SK-N-SH treated with all-trans-retinoic acid at 6 μM for 48 hours (cell line): ENCODE data around the gene NBR1.

Source experiments
- ATAC-seq: fragments of 200-7000 bp; cut with Tn5 transposase; 3 replicates; pipeline ENCODE4 v1.9.1; 2020; ENCODE audit warnings: mild to moderate bottlenecking, moderate library complexity
- ARNTL ChIP-seq: fragments of 450-650 bp; formaldehyde crosslinking; IDR thresholded peaks from 2 replicates; pipeline ENCODE4 v1.5.0; 2020; ENCODE audit warnings: low read depth, mild to moderate bottlenecking, moderate library complexity, borderline replicate concordance
- BACH2 ChIP-seq: fragments of 250-450 bp; sonication (Bioruptor Pico); IDR thresholded peaks from 2 replicates; pipeline ENCODE4 v1.9.0; 2021; ENCODE audit warnings: mild to moderate bottlenecking, borderline replicate concordance
- CSDC2 ChIP-seq: fragments of 250-450 bp; sonication (Bioruptor Pico); IDR thresholded peaks from 2 replicates; pipeline ENCODE4 v1.5.0; 2020; ENCODE audit warnings: mild to moderate bottlenecking, moderate library complexity
- GLIS3 ChIP-seq: fragments of 250-450 bp; sonication (Bioruptor Pico); IDR thresholded peaks from 2 replicates; pipeline ENCODE4 v1.5.0; 2020; ENCODE audit warnings: mild to moderate bottlenecking, moderate library complexity
- ISL1 ChIP-seq: fragments of 250-450 bp; sonication (Bioruptor Pico); IDR thresholded peaks from 2 replicates; pipeline ENCODE4 v2.1.2; 2022; ENCODE audit warnings: mild to moderate bottlenecking, moderate library complexity
- OSR1 ChIP-seq: fragments of 250-450 bp; sonication (Bioruptor Pico); IDR thresholded peaks from 2 replicates; pipeline ENCODE4 v1.8.0; 2022; ENCODE audit warnings: moderate library complexity, mild to moderate bottlenecking, inconsistent platforms
- PPARA ChIP-seq: fragments of 250-450 bp; sonication (Bioruptor Pico); IDR thresholded peaks from 2 replicates; pipeline ENCODE4 v1.5.0; 2020; ENCODE audit warnings: mild to moderate bottlenecking, borderline replicate concordance
- RARB ChIP-seq: fragments of 250-450 bp; sonication (Bioruptor Pico); IDR thresholded peaks from 2 replicates; pipeline ENCODE4 v1.8.0; 2021; ENCODE audit warnings: mild to moderate bottlenecking, moderate library complexity
- SNAI2 ChIP-seq: fragments of 250-450 bp; sonication (Bioruptor Pico); IDR thresholded peaks from 2 replicates; pipeline ENCODE4 v1.5.0; 2020; ENCODE audit warnings: mild to moderate bottlenecking, moderate library complexity
- TCF4 ChIP-seq: fragments of 250-450 bp; sonication (Bioruptor Pico); IDR thresholded peaks from 2 replicates; pipeline ENCODE4 v1.8.0; 2021; ENCODE audit warnings: mild to moderate bottlenecking, moderate library complexity, borderline replicate concordance
- TOX ChIP-seq: fragments of 250-450 bp; sonication (Bioruptor Pico); IDR thresholded peaks from 2 replicates; pipeline ENCODE4 v1.8.0; 2021; ENCODE audit warnings: mild to moderate bottlenecking, moderate library complexity, borderline replicate concordance
- TSHZ2 ChIP-seq: fragments of 250-450 bp; sonication (Bioruptor Pico); IDR thresholded peaks from 2 replicates; pipeline ENCODE4 v1.5.0; 2020; ENCODE audit warnings: mild to moderate bottlenecking, moderate library complexity
- ZC3H10 ChIP-seq: fragments of 250-450 bp; sonication (Bioruptor Pico); IDR thresholded peaks from 2 replicates; pipeline ENCODE4 v1.5.1; 2021; ENCODE audit warnings: mild to moderate bottlenecking, moderate library complexity
- ZFP3 ChIP-seq: fragments of 250-450 bp; sonication (Bioruptor Pico); IDR thresholded peaks from 2 replicates; pipeline ENCODE4 v1.5.0; 2020; ENCODE audit warnings: mild to moderate bottlenecking, moderate library complexity
- ZFP30 ChIP-seq: fragments of 450-650 bp; formaldehyde crosslinking; IDR thresholded peaks from 2 replicates; pipeline ENCODE4 v1.5.0; 2022; ENCODE audit warnings: mild to moderate bottlenecking, moderate library complexity
- ZNF565 ChIP-seq: fragments of 450-650 bp; formaldehyde crosslinking; conservative IDR thresholded peaks from 2 replicates; pipeline ENCODE4 v1.5.0; 2020; ENCODE audit warnings: low read depth, mild to moderate bottlenecking, moderate library complexity
- ZNF70 ChIP-seq: fragments of 450-650 bp; formaldehyde crosslinking; IDR thresholded peaks from 2 replicates; pipeline ENCODE4 v1.5.0; 2020; ENCODE audit warnings: mild to moderate bottlenecking, moderate library complexity
- ZNF8 ChIP-seq: fragments of 450-650 bp; formaldehyde crosslinking; IDR thresholded peaks from 2 replicates; pipeline ENCODE4 v1.5.0; 2020; ENCODE audit warnings: mild to moderate bottlenecking, moderate library complexity
- TF ChIP-seq, protein P1 (sequence below): fragments of 250-450 bp; sonication (Bioruptor Pico); IDR thresholded peaks from 2 replicates; pipeline ENCODE4 v1.8.0; 2020; ENCODE audit warnings: mild to moderate bottlenecking, moderate library complexity, borderline replicate concordance
- TF ChIP-seq, protein P2 (sequence below): fragments of 250-450 bp; sonication (Bioruptor Pico); IDR thresholded peaks from 2 replicates; pipeline ENCODE4 v1.5.1; 2020; ENCODE audit warnings: low read depth, mild to moderate bottlenecking, moderate library complexity

NBR1 gene

GRCh38 chr17:43212641-43213490, 41.9 kb downstream of the NBR1 start:
- no peak for TF ChIP-seq ISL1 (CRISPR knock-in tag)
- ATAC-seq = no peak

- no peak for ATAC-seq
- TF ChIP-seq RARB (CRISPR knock-in tag) (no peak), CSDC2 (CRISPR knock-in tag) (no peak), TSHZ2 (CRISPR knock-in tag) (no peak), BACH2 (no peak), PPARA (CRISPR knock-in tag) (no peak), ARNTL (CRISPR knock-in tag) (no peak), TCF4 (CRISPR knock-in tag) (no peak), GLIS3 (CRISPR knock-in tag) (no peak), ZC3H10 (no peak), ZNF565 (CRISPR knock-in tag) (no peak)
- TF ChIP-seq, protein P1, sequence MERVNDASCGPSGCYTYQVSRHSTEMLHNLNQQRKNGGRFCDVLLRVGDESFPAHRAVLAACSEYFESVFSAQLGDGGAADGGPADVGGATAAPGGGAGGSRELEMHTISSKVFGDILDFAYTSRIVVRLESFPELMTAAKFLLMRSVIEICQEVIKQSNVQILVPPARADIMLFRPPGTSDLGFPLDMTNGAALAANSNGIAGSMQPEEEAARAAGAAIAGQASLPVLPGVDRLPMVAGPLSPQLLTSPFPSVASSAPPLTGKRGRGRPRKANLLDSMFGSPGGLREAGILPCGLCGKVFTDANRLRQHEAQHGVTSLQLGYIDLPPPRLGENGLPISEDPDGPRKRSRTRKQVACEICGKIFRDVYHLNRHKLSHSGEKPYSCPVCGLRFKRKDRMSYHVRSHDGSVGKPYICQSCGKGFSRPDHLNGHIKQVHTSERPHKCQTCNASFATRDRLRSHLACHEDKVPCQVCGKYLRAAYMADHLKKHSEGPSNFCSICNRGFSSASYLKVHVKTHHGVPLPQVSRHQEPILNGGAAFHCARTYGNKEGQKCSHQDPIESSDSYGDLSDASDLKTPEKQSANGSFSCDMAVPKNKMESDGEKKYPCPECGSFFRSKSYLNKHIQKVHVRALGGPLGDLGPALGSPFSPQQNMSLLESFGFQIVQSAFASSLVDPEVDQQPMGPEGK = no peak
Observed at GRCh38 chr17:43213545-43213944, 42.5 kb downstream of the NBR1 start.

DNA sequence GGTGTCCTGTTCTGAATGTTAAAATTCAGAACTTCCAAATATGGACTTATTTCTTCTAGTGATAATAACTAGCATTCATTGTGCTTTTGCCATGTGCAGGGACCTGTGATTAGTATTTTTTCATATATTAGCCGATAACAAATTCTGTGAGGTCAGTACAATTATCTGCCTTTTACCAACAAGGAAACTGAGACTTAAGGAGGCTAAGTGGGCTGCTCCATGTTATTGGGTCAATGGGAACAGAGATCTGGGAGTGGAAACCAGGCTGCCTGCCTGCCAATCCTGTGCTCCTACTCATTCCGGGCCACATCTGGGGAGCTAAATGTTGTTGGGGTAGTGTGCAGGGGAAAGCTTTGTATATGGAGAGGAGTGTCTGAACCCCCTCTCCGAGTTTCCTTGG, 44.3 kb downstream of the NBR1 start:
- TF ChIP-seq TSHZ2 (CRISPR knock-in tag) = no peak
- TF ChIP-seq ZNF565 (CRISPR knock-in tag) = no peak
- no peak for TF ChIP-seq OSR1 (CRISPR knock-in tag)
- TF ChIP-seq RARB (CRISPR knock-in tag) = no peak
- no peak for TF ChIP-seq TCF4 (CRISPR knock-in tag)
- TF ChIP-seq ISL1 (CRISPR knock-in tag) = no peak
- no peak for TF ChIP-seq CSDC2 (CRISPR knock-in tag)
- TF ChIP-seq TOX = no peak
- TF ChIP-seq ZC3H10 = no peak
- TF ChIP-seq ZFP30 = no peak
- TF ChIP-seq, protein P2, sequence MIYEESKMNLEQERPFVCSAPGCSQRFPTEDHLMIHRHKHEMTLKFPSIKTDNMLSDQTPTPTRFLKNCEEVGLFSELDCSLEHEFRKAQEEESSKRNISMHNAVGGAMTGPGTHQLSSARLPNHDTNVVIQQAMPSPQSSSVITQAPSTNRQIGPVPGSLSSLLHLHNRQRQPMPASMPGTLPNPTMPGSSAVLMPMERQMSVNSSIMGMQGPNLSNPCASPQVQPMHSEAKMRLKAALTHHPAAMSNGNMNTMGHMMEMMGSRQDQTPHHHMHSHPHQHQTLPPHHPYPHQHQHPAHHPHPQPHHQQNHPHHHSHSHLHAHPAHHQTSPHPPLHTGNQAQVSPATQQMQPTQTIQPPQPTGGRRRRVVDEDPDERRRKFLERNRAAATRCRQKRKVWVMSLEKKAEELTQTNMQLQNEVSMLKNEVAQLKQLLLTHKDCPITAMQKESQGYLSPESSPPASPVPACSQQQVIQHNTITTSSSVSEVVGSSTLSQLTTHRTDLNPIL (CRISPR knock-in tag) = no peak
- TF ChIP-seq SNAI2 (CRISPR knock-in tag) = no peak
- TF ChIP-seq ARNTL (CRISPR knock-in tag) = no peak
- TF ChIP-seq BACH2 = no peak
- TF ChIP-seq ZNF8 = no peak
- TF ChIP-seq ZNF70 (CRISPR knock-in tag) = no peak
- no peak for ATAC-seq

- no peak for ATAC-seq
Observed at GRCh38 chr17:43216369-43216761, 45.4 kb downstream of the NBR1 start.

More at GRCh38 chr17:43216369-43216761, 45.4 kb downstream of the NBR1 start:
- no peak for TF ChIP-seq ZFP3
